AG04449 (cell line): ENCODE results near the gene MKNK2.
"Not testable (repeated sequence)": the region's sequence is repeated elsewhere in the genome, so short reads cannot be mapped to it uniquely, and the experiment has no call there.

Experiments
- CTCF ChIA-PET: fragments of 350-600 bp; formaldehyde crosslinking; extraction: SDS; loops from one replicate; lab custom pipeline; 2021; ENCODE audit warnings: antibody characterized with exemption; lab: Yijun Ruan, JAX
- POLR2A ChIA-PET: fragments of 400-600, 350-600 bp; formaldehyde crosslinking; extraction: SDS; loops from one replicate; lab custom pipeline; 2020; ENCODE audit warnings: antibody characterized with exemption, inconsistent platforms; lab: Yijun Ruan, JAX
- DNase-seq: peaks from one replicate; pipeline ENCODE4 v3.0.0-alpha.2; 2010; ENCODE audit warnings: low read depth, low spot score
- H3K4me3 ChIP-seq: 2 replicates; pipeline ENCODE4 v1.5.1; 2011; ENCODE audit warnings: low read depth, mild to moderate bottlenecking, control low read depth, low read length
- CTCF ChIP-seq: IDR thresholded peaks from one replicate; pipeline ENCODE4 v1.5.1; 2011; ENCODE audit warnings: mild to moderate bottlenecking, moderate library complexity, low read length, control low read depth, inconsistent platforms; ENCODE audit not compliant: insufficient read depth; ENCODE audit errors: missing control alignments

Gene MKNK2

GRCh38 chr19:2087621-2088100 lies 36.6 kb upstream of the MKNK2 start:
- POLR2A ChIA-PET, result no interaction called here
- no peak for TF ChIP-seq CTCF

GRCh38 chr19:2086695-2087620 lies 35.9 kb upstream of the MKNK2 start:
- CTCF ChIA-PET, result interaction anchor here (1.4 to 2.1 kb wide), 5 partner anchors 9 to 67 kb away, joined by 3 to 9 read pairs (median 5); partner anchors contain the start of gene MOB3A
- POLR2A ChIA-PET, DNase-seq, H3K4me3 ChIP-seq: not testable (repeated sequence)

More at GRCh38 chr19:2087621-2088100, 36.6 kb upstream of the MKNK2 start:
- no peak for DNase-seq
- CTCF ChIA-PET, result interaction anchor here (1.4 to 1.7 kb wide), 4 partner anchors 8 to 68 kb away, joined by 3 to 9 read pairs (median 4); partner anchors contain the start of gene MOB3A
- H3K4me3 ChIP-seq, result no peak overlapping the region

- CTCF ChIA-PET, result interaction anchor here (2.1 kb wide), 1 partner anchor 15 kb away, joined by 9 read pairs; no protein-coding TSS in a partner anchor
- no peak for DNase-seq
- POLR2A ChIA-PET, result no interaction called here
- TF ChIP-seq CTCF, result no peak
- H3K4me3 ChIP-seq, result no peak overlapping the region
Observed at GRCh38 chr19:2084993-2085720, 34.1 kb upstream of the MKNK2 start.

GRCh38 chr19:2083174-2083854 lies 32.3 kb upstream of the MKNK2 start:
- ChIA-PET POLR2A (no interaction called here), CTCF (interaction anchor here (2.1 to 3.1 kb wide), 2 partner anchors 14 to 63 kb away, joined by 10 to 26 read pairs; no protein-coding TSS in a partner anchor)
- no peak overlapping the region for H3K4me3 ChIP-seq
- no peak for TF ChIP-seq CTCF
- no peak for DNase-seq

- ChIA-PET CTCF (interaction anchor here (1.1 to 3.1 kb wide), 4 partner anchors 9 to 62 kb away, joined by 3 to 26 read pairs (median 6); no protein-coding TSS in a partner anchor), POLR2A (interaction anchor here (0.7 kb wide), 1 partner anchor 10 kb away, joined by 3 read pairs; no protein-coding TSS in a partner anchor)
- TF ChIP-seq CTCF, result no peak
- H3K4me3 ChIP-seq, result no peak overlapping the region
- no peak for DNase-seq
Observed at GRCh38 chr19:2081873-2082810, 31.1 kb upstream of the MKNK2 start.
